OCI-LY3 (cell line): Measurements from ENCODE around the gene HTT.

Experiments used
- H2AFZ ChIP-seq: fragments of 200-600, 300-600 bp; shearing (Covaris generic); 2 replicates; pipeline ENCODE4 v1.6.0; 2014; ENCODE audit warnings: antibody characterized with exemption, low read depth, low read length
- H3K27ac ChIP-seq: fragments of 200-600, 300-600 bp; sonication (generic); 2 replicates; pipeline ENCODE4 v1.5.1; 2014; ENCODE audit warnings: mild to moderate bottlenecking, low read length, moderate library complexity, mixed read lengths
- H3K27me3 ChIP-seq: fragments of 200-600, 300-600 bp; sonication (generic); 2 replicates; pipeline ENCODE4 v1.6.1; 2014; ENCODE audit warnings: low read depth, low read length, mixed read lengths
- H3K36me3 ChIP-seq: fragments of 200-600, 300-600 bp; sonication (generic); replicated peaks from 2 replicates; pipeline ENCODE3; 2014; ENCODE audit warnings: low read depth, low read length, mixed read lengths
- H3K4me1 ChIP-seq: fragments of 300-600, 200-600 bp; sonication (generic); 2 replicates; pipeline ENCODE4 v1.6.1; 2014; ENCODE audit warnings: low read length, mixed read lengths
- H3K4me2 ChIP-seq: fragments of 200-600, 300-600 bp; sonication (generic); 2 replicates; pipeline ENCODE4 v1.6.1; 2014; ENCODE audit warnings: low read length, mixed read lengths
- H3K4me3 ChIP-seq: fragments of 300-600, 200-600 bp; sonication (generic); 2 replicates; pipeline ENCODE4 v1.5.1; 2014; ENCODE audit warnings: antibody characterized with exemption, mild to moderate bottlenecking, low read length, moderate library complexity
- H3K79me2 ChIP-seq: fragments of 300-600, 200-600 bp; shearing (Covaris generic); 2 replicates; pipeline ENCODE4 v1.6.1; 2014; ENCODE audit warnings: mild to moderate bottlenecking, low read length, mixed read lengths
- H3K9ac ChIP-seq: fragments of 300-600, 200-600 bp; shearing (Covaris generic); 2 replicates; pipeline ENCODE4 v1.6.0; 2014; ENCODE audit warnings: mild to moderate bottlenecking, low read length, moderate library complexity
- H3K9me3 ChIP-seq: fragments of 200-600, 300-600 bp; shearing (Covaris generic); 2 replicates; pipeline ENCODE4 v1.6.1; 2014; ENCODE audit warnings: low read length, mixed read lengths; ENCODE audit not compliant: insufficient read depth
- H4K20me1 ChIP-seq: fragments of 200-600, 300-600 bp; sonication (generic); 2 replicates; pipeline ENCODE4 v1.6.1; 2016; ENCODE audit warnings: low read length, mixed read lengths; ENCODE audit not compliant: insufficient read depth
- CTCF ChIP-seq: fragments of 200-600, 300-600 bp; sonication (generic); IDR thresholded peaks from 2 replicates; pipeline ENCODE4 v1.5.1; 2014; ENCODE audit warnings: antibody characterized with exemption, low read length, low read depth
- EZH2phosphoT487 ChIP-seq: fragments of 200-600 bp; shearing (Covaris generic); IDR thresholded peaks from 2 replicates; pipeline ENCODE4 v1.6.1; 2018; ENCODE audit warnings: antibody characterized with exemption, mixed run types, low read depth

HTT gene

GRCh38 chr4:3030566-3031356 lies 43.7 kb upstream of the HTT start:
- peaks cover 18% of the 10 kb centered on the region for H3K4me1 ChIP-seq
- H3K36me3 ChIP-seq = no peaks in the 10 kb centered on the region
- no peaks in the 10 kb centered on the region for H4K20me1 ChIP-seq
- no peak overlapping the region for H3K27ac ChIP-seq
- H3K9ac ChIP-seq = no peak overlapping the region
- H3K4me3 ChIP-seq = no peak overlapping the region
- H3K9me3 ChIP-seq = no peaks in the 10 kb centered on the region
- TF ChIP-seq EZH2phosphoT487 (no peak), CTCF (no peak)
- no peak overlapping the region for H3K4me2 ChIP-seq
- no peak overlapping the region for H2AFZ ChIP-seq
- peaks cover 39% of the 10 kb centered on the region for H3K27me3 ChIP-seq
- no peaks in the 10 kb centered on the region for H3K79me2 ChIP-seq

GRCh38 chr4:3031357-3032082 lies 43.0 kb upstream of the HTT start:
- Histone ChIP-seq H3K9ac (no peak overlapping the region), H2AFZ (no peak overlapping the region), H3K9me3 (no peaks in the 10 kb centered on the region), H3K4me1 (peaks cover 26% of the 10 kb centered on the region), H4K20me1 (no peaks in the 10 kb centered on the region), H3K4me3 (no peak overlapping the region), H3K79me2 (no peaks in the 10 kb centered on the region), H3K4me2 (no peak overlapping the region), H3K36me3 (no peaks in the 10 kb centered on the region), H3K27me3 (peaks cover 46% of the 10 kb centered on the region), H3K27ac (no peak overlapping the region)
- TF ChIP-seq CTCF (no peak), EZH2phosphoT487 (no peak)

- Histone ChIP-seq H3K36me3 (no peaks in the 10 kb centered on the region), H3K79me2 (no peaks in the 10 kb centered on the region), H3K9me3 (no peaks in the 10 kb centered on the region), H3K9ac (no peak overlapping the region), H3K27me3 (peaks cover 52% of the 10 kb centered on the region), H4K20me1 (no peaks in the 10 kb centered on the region), H2AFZ (no peak overlapping the region), H3K27ac (no peak overlapping the region), H3K4me2 (peak overlapping the region; percentile 78), H3K4me1 (peaks cover 43% of the 10 kb centered on the region), H3K4me3 (peak overlapping the region; percentile 65)
- TF ChIP-seq EZH2phosphoT487 (no peak), CTCF (no peak)
Measured at GRCh38 chr4:3034231-3034630, 40.2 kb upstream of the HTT start.

- Histone ChIP-seq H3K9me3 (no peaks in the 10 kb centered on the region), H3K36me3 (no peaks in the 10 kb centered on the region), H2AFZ (no peak overlapping the region), H3K27me3 (peaks cover 47% of the 10 kb centered on the region), H3K79me2 (no peaks in the 10 kb centered on the region), H3K4me2 (peak overlapping the region; percentile 78), H3K9ac (peak overlapping the region; percentile 23; the same call in 1 of the 2 replicates), H3K4me3 (peak overlapping the region; percentile 65), H3K4me1 (peaks cover 46% of the 10 kb centered on the region), H3K27ac (no peak overlapping the region), H4K20me1 (no peaks in the 10 kb centered on the region)
- TF ChIP-seq EZH2phosphoT487 (no peak), CTCF (no peak)
Measured at GRCh38 chr4:3035249-3035648, 39.2 kb upstream of the HTT start.
